ENCODE data around the gene VOPP1. TPM values are rescaled to one million over a fixed set of nuclear protein-coding genes. Genes with fewer than 3 reads are reported as not detected.

The VOPP1 gene
- total and polyA plus RNA-seq, 9 of the 15 experiments (the other 6 are each of a cell fraction or from before 2014, with no cell fraction given): 8.2 to 45.8 (median 31.2) TPM

GRCh38 chr7:55435466-55435865, 136.8 kb downstream of the VOPP1 start (continued):
- TF ChIP-seq CHD7 (IDR thresholded peaks at IDR 0.05; ENCODE audit: low read depth, low read length): no peak
- TF ChIP-seq PTTG1 (tag; IDR thresholded peaks at IDR 0.05; ENCODE audit: low read depth): no peak
- TF ChIP-seq NCOA6 (IDR thresholded peaks at IDR 0.05): no peak
- TF ChIP-seq CC2D1A (IDR thresholded peaks at IDR 0.05): no peak
- TF ChIP-seq GTF2F1 (IDR thresholded peaks at IDR 0.05; ENCODE audit: low read depth, low read length): no peak
